ENCODE measurements around the gene PDE4B. TPM values are rescaled to one million over a fixed set of nuclear protein-coding genes. Genes with fewer than 3 reads are reported as not detected.

PDE4B gene
- total RNA-seq, 2 experiments from 2014 or later, result 2.4 to 3.1 TPM

GRCh38 chr1:66333466-66334199 lies 540.9 kb downstream of the PDE4B start:
- Histone ChIP-seq H3K79me2 (ENCODE audit: insufficient read depth, low read depth, low read length) (peaks cover 54% of the 10 kb centered on the region; the same call in 1 of the 2 replicates), H3K9me2 (ENCODE audit: insufficient read depth, low read length) (no peaks in the 10 kb centered on the region), H3K4me1 (ENCODE audit: insufficient read depth, low read length, poor library complexity, severe bottlenecking) (peaks cover 67% of the 10 kb centered on the region)

GRCh38 chr1:66334318-66334717 lies 541.6 kb downstream of the PDE4B start:
- H2AFZ ChIP-seq (ENCODE audit: low read length), result peak overlapping the region; percentile 50; the same call in 1 of the 2 replicates
- H3K4me2 ChIP-seq (ENCODE audit: low read length), result peak overlapping the region; percentile 80
- BruUV-seq (replicated peaks), result no TSS peak
- peak overlapping the region; percentile 93 for H3K27ac ChIP-seq (ENCODE audit: low read depth, low read length, poor library complexity, severe bottlenecking)
- CTCF ChIA-PET (ENCODE audit: unreplicated experiment), result no interaction called here
- peak overlapping the region; percentile 77 for H3K4me3 ChIP-seq (ENCODE audit: low read depth, low read length, poor library complexity, severe bottlenecking)
- POLR2A ChIA-PET, result interaction anchor here (0.6 to 9.5 kb wide), 14 partner anchors 9 to 701 kb away, joined by 3 to 97 read pairs (median 4); no protein-coding TSS in a partner anchor
- peaks cover 2% of the 10 kb centered on the region; the same call in 1 of the 2 replicates for H3K9me3 ChIP-seq (ENCODE audit: low read length)
- peaks cover 59% of the 10 kb centered on the region; the same call in 1 of the 2 replicates for H3K79me2 ChIP-seq (ENCODE audit: insufficient read depth, low read depth, low read length)
- intact Hi-C loops (cut with micrococcal nuclease; ENCODE audit: unreplicated experiment), result loop anchor here (2.0 to 5.0 kb wide), 2 partner anchors 46 to 433 kb away; no protein-coding TSS in a partner anchor
- no peaks in the 10 kb centered on the region for H4K20me1 ChIP-seq (ENCODE audit: insufficient read depth, low read length)
- H3K4me1 ChIP-seq (ENCODE audit: insufficient read depth, low read length, poor library complexity, severe bottlenecking), result peaks cover 70% of the 10 kb centered on the region
- DNase-seq (ENCODE audit: low spot score), result no peak
- H3K9me2 ChIP-seq (ENCODE audit: insufficient read depth, low read length), result no peaks in the 10 kb centered on the region
- H3K36me3 ChIP-seq (ENCODE audit: insufficient read depth, low read length), result peaks cover 11% of the 10 kb centered on the region
- no peak for TF ChIP-seq EZH2phosphoT487 (IDR thresholded peaks at IDR 0.05; ENCODE audit: borderline replicate concordance, low read depth, low read length)
- TF ChIP-seq, protein P1, sequence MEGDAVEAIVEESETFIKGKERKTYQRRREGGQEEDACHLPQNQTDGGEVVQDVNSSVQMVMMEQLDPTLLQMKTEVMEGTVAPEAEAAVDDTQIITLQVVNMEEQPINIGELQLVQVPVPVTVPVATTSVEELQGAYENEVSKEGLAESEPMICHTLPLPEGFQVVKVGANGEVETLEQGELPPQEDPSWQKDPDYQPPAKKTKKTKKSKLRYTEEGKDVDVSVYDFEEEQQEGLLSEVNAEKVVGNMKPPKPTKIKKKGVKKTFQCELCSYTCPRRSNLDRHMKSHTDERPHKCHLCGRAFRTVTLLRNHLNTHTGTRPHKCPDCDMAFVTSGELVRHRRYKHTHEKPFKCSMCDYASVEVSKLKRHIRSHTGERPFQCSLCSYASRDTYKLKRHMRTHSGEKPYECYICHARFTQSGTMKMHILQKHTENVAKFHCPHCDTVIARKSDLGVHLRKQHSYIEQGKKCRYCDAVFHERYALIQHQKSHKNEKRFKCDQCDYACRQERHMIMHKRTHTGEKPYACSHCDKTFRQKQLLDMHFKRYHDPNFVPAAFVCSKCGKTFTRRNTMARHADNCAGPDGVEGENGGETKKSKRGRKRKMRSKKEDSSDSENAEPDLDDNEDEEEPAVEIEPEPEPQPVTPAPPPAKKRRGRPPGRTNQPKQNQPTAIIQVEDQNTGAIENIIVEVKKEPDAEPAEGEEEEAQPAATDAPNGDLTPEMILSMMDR (conservative IDR thresholded peaks at IDR 0.05; ENCODE audit: low read length), result no peak

More at GRCh38 chr1:66333466-66334199, 540.9 kb downstream of the PDE4B start:
- ChIA-PET POLR2A (interaction anchor here (0.6 to 9.5 kb wide), 17 partner anchors 11 to 1102 kb away, joined by 3 to 97 read pairs (median 4); no protein-coding TSS in a partner anchor), CTCF (ENCODE audit: unreplicated experiment) (no interaction called here)
- no peak for TF ChIP-seq EZH2phosphoT487 (IDR thresholded peaks at IDR 0.05; ENCODE audit: borderline replicate concordance, low read depth, low read length)
- TF ChIP-seq, protein P1 (conservative IDR thresholded peaks at IDR 0.05; ENCODE audit: low read length), result no peak
- Histone ChIP-seq H2AFZ (ENCODE audit: low read length) (peak overlapping the region; percentile 50; the same call in 1 of the 2 replicates), H4K20me1 (ENCODE audit: insufficient read depth, low read length) (no peaks in the 10 kb centered on the region), H3K4me3 (ENCODE audit: low read depth, low read length, poor library complexity, severe bottlenecking) (peak overlapping the region; percentile 77), H3K27ac (ENCODE audit: low read depth, low read length, poor library complexity, severe bottlenecking) (peak overlapping the region; percentile 93), H3K4me2 (ENCODE audit: low read length) (peak overlapping the region; percentile 80), H3K36me3 (ENCODE audit: insufficient read depth, low read length) (peaks cover 7% of the 10 kb centered on the region; the same call in 1 of the 2 replicates), H3K9me3 (ENCODE audit: low read length) (no peaks in the 10 kb centered on the region)
- peak; percentile 47 for DNase-seq (ENCODE audit: low spot score)
- intact Hi-C loops (cut with micrococcal nuclease; ENCODE audit: unreplicated experiment), result loop anchor here (2.0 to 5.0 kb wide), 4 partner anchors 47 to 434 kb away; no protein-coding TSS in a partner anchor
- no TSS peak for BruUV-seq (replicated peaks)
